ENCODE measurements around the gene ICE1.
"Not testable (repeated sequence)": the region's sequence is repeated elsewhere in the genome, so short reads cannot be mapped to it uniquely, and the experiment has no call there.

ICE1 gene

DNA sequence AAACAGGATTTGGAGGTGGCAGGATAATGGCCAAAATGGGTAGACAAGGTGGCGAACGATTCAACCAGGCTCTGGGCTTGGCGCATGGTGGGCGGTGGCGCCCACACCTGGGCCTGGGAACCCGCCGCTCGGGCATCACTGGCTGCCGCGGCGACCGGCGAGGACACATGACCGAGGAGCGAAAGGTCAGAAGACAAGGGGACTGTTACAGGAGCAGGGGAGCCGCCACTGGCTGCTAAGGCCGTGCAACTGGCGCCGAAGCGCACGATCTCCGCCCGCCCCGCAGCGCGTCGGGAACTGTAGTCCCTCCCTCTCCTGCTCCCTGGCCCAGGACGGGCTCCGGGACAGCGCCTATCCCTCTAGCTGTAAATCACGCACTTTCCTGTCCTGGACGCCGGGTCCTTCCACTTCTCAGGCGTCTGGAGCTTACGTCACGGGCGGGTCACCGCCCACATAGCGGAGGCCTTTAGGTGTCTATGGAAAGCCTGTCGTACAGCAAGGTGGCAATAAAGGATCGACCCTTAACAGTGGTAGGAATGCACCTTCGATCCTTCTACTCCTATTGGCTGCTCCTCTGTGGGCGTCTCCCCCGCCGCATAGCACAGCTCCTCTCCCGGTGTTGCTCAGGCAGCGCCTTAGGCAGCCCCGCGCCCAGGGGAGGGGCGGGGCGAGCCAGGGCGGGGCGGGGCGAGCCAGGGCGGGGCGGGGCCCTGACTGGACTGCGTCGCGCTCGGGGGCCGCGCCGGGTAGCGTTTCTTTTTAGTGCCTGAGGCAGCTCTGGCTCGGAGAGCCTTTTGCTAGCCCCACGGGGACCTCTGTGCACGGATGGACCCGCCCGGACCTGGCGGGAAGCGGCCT is at the start of gene ICE1:
TSS of gene ICE1 (plus strand) at position 717 of the 858 bp plus-strand sequence. CDS start 239 bp downstream, outside the sequence.
- DNase-seq: peak; percentile 98

GRCh38 chr5:5372930-5373329 is 49.5 kb upstream of the ICE1 start:
- DNase-seq: no peak

- no peak for DNase-seq
Measured at GRCh38 chr5:5373351-5373989, 49.0 kb upstream of the ICE1 start.

DNA sequence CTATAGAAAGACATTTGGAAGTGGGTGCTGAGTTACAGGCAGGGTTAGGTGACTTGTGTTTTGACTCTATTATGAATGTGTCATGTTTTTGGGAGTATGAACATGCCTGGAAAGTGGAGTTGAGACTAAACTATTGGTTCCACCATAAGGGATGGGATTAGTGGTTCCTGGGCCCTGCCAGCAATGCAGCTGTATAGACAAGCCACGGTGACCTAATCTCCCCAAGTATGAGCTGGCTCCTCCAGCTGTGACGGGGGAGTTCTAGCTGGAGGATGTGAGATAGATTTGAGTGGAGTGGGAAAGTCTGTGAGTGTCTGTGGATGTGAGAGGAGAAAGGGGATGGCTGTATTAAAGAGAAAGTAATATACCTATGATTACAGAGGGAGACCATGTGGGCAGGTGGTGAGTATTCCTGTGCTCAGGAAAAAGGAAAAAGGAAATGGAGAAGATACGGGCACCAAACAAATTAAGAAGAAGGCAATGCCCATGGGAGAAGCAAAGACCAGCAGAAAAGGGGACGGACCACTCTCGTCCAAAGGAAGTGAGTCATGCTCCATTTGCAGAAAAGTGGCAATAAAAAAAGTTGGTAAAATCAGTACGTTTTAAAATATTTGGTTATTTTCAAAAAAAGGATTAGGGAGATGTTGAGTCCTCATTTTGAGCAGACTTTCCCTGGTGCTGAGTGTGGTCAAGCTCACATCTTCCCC is 48.3 kb upstream of the ICE1 start:
- DNase-seq: no peak

DNA sequence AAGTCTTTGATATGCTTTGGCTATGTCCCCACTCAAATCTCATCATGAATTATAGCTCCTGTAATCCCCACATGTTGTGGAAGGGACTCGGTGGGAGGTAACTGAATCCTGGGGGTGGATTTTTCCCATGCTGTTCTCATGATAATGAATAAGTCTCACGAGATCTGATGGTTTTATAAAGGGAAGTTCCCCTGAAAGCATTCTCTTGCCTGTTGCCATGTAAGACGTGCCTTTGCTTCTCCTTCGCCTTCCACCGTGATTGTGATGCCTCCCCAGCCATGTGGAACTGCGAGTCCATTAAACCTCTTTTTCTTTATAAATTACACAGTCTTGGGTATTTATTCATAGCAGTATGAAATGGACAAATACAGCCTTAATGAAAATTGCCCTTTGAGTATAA is 44.7 kb upstream of the ICE1 start:
- DNase-seq: no peak

DNA sequence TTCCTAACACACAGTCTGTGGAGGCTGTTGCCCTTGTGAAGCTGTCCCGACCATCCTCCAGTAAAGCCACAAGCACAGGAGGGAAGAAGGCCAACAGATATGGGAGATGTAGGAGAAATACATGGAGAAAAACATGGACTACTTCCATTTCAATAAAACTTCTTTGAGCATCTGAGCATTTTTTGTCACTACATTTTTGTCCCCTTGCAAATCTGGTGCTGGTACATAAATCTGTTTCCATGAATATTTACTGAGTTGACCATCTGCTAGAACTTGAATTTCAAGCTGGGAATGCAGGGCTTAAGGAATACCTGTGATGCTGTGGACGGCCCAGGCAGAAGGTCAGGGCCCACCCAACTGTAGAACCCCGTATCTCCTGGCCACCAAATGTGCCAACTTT is 43.9 kb upstream of the ICE1 start:
- DNase-seq: no peak

- DNase-seq: no peak
Measured at GRCh38 chr5:5380298-5380697, 42.2 kb upstream of the ICE1 start.

DNA sequence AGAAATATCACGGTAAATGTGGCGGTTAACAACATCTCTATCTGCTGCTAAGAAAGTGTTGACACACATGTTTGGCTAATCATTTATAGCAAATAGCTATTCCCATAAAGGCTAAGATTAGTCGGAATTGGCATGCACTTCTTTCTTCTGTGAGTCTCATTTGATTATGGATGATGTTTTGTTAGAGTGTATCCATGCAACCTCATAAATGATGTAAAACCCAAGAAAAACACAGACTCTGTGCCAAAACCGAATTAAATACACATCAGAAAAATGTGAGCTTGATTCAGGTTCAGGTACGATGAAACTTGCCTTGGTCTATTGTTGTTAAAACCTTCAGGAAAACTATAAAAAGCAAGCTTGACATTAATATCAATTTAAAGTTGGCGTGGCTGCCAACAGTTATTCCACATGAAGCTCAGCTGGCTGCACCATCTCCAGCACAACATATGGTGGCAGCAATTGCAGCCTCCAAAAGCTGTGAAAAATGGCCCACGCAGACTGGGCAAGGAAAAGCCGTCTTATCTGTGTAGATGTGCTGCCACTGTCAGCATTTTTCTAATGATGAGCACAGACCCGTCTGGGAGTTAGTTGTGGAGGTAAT is 41.1 kb upstream of the ICE1 start:
- DNase-seq: no peak

DNA sequence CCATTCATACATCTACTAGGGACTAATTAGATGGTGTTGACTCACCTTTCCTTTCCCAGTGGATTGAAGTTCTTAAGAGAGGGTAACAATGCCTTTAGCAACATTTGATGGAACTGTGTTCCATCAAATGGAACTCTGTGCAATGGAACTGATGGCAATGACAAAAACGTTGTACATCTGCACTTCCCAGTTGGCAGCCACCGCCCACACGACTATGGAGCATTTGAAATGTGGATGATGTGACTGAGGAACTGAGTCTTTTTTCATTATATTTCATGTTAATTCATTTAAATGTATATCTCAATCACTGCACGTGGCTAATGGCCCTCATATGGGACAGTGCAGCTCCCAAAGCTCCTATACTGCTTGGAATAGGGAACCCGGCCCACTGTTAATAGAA is 39.0 kb upstream of the ICE1 start:
- no peak for DNase-seq

DNA sequence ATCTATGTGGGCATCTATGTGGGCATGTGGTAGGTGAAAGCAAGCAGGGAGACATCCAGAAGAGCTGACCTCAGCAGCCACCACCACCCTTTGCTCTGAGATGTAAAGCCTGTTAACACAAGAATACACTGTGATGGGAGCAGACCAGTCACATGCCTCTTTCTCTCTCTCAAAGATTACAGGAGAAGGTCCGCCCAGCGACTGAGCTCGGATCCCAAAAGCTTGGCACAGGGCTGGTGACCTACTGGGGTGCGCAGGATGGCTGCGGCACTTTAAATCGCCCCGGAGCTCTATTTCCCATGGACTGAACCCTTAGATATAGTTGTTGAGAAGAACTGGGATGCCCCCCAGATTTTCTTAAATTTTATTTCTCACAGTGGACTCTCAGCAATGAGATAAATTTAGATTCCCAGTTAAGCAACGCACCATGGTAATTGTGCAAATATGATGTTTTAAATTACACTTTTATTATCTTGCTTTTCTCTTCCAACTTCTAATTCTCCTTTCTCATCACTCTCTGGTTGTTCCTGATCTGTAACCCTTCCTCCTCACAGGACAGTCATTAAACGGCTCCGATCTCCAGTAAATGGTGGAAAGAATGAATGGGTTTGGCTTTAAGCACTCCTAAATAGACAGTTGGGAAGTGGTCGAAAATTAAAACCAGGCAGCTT is 37.7 kb upstream of the ICE1 start:
- DNase-seq: no peak

- DNase-seq: no peak
Measured at GRCh38 chr5:5385331-5385662, 37.2 kb upstream of the ICE1 start.

DNA sequence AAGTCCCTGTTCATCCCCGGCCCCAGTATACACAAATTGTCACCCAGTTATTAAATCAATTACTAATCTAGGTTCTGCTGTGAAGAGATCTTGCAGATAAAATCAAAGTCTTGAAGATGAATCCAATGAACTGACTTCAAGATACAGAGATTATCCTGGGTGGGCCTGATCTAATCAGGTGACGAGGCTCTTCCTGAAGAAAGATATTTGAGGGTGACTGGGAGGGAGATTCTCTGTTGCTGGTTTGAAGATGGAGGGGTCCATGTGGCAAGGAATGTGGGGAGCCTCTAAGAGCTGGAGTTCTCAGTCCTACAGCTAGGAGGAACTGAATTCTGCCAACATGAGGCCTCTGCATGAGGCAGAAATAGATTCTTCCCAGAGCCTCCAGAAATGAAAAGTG is 36.1 kb upstream of the ICE1 start:
- no peak for DNase-seq

GRCh38 chr5:5387192-5387591 is 35.3 kb upstream of the ICE1 start:
- no peak for DNase-seq

- no peak for DNase-seq
Measured at GRCh38 chr5:5387777-5388176, 34.7 kb upstream of the ICE1 start.

- not testable (repeated sequence) for DNase-seq
Measured at GRCh38 chr5:5390121-5390869, 32.2 kb upstream of the ICE1 start.

GRCh38 chr5:5392504-5392903 is 30.0 kb upstream of the ICE1 start:
- DNase-seq: not testable (repeated sequence)

GRCh38 chr5:5394384-5394986 is 28.0 kb upstream of the ICE1 start:
- peak; percentile 17 for DNase-seq

DNA sequence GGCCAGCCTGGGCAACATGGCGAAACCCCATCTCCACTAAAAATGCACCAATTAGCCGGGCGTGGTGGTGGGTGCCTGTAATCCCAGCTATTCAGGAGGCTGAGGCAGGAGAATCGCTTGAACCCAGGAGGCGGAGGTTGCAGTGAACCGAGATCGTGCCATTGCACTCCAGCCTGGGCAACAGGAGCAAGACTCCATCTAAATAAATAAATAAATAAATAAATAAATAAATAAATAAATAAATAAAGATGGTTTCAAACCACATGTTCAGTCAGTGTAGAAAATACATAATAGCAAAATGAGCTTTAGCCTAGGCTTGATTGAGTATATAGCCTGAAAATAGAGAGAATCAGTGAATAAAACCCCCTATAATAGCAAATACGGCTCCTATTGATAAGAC is 27.4 kb upstream of the ICE1 start:
- DNase-seq: not testable (repeated sequence)

DNA sequence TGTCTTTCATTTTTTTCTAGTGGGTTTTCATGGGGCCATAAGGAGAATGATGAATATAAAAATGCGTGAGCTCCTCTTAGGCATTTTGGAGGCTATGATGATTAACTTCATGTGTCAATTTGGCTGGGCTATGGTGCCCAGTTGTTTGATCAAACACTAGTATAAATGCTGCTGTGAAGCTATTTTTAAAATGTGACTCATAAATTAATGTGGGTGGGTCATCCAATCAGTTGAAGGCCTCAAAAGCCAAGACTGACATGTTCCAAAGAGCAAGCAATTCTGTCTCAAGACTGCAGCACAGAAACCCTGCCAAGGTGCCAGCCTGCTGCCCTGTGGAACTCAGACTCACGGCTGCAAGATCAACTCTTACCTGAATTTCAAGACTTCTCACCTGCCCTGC is 24.4 kb upstream of the ICE1 start:
- DNase-seq: no peak

DNA sequence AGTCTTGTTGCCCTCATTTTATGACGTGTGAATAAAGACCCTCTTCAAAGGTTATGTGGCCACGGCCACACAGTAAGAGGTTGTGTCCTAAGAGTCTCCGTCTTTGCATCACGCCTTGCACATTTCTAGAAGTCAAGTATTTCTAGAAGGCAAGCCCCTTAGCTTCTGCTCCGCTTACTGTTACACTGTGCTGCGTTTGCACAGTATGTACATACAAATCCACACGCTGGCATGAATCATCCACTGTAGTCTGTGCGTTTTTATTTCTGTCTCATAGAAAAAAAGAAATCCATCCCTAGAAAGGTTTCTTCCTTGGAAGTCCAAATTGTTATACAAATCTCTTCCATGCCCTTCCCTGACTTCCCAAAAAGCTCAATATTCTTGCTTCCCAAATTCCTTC is 21.4 kb upstream of the ICE1 start:
- no peak for DNase-seq

- no peak for DNase-seq
Measured at GRCh38 chr5:5403741-5404140, 18.7 kb upstream of the ICE1 start.

GRCh38 chr5:5404381-5404780 is 18.1 kb upstream of the ICE1 start:
- DNase-seq: no peak
